Measurements from ENCODE around the gene CD200.

CD200 gene

GRCh38 chr3:112333002-112333380, at the start of gene CD200:
Gene CD200, plus strand, starts transcription at chr3:112333156. Its CDS starts 57 bp downstream, at chr3:112333213.
- DNase-seq (ENCODE audit: low read depth, low spot score): no peak

GRCh38 chr3:112289011-112289410, 43.9 kb upstream of the CD200 start:
- DNase-seq (ENCODE audit: low read depth, low spot score): no peak

- DNase-seq (ENCODE audit: low read depth, low spot score): peak; percentile 56
Observed at GRCh38 chr3:112293368-112294321, 39.3 kb upstream of the CD200 start, which contains the start of gene SLC9C1. Gene SLC9C1, minus strand, starts transcription at chr3:112294216. Its CDS starts 7,425 bp downstream, at chr3:112286791.

- DNase-seq (ENCODE audit: low read depth, low spot score): no peak
Observed at GRCh38 chr3:112297714-112298113, 35.2 kb upstream of the CD200 start.

GRCh38 chr3:112298781-112299180, 34.2 kb upstream of the CD200 start:
- DNase-seq (ENCODE audit: low read depth, low spot score): no peak

GRCh38 chr3:112302150-112302830, 30.7 kb upstream of the CD200 start:
- DNase-seq (ENCODE audit: low read depth, low spot score): no peak

- DNase-seq (ENCODE audit: low read depth, low spot score): no peak
Observed at GRCh38 chr3:112302881-112303763, 29.8 kb upstream of the CD200 start.

GRCh38 chr3:112303764-112304325, 29.1 kb upstream of the CD200 start:
- DNase-seq (ENCODE audit: low read depth, low spot score): no peak

- no peak for DNase-seq (ENCODE audit: low read depth, low spot score)
Observed at GRCh38 chr3:112304611-112305010, 28.3 kb upstream of the CD200 start.

GRCh38 chr3:112306825-112307224, 26.1 kb upstream of the CD200 start:
- no peak for DNase-seq (ENCODE audit: low read depth, low spot score)

- DNase-seq (ENCODE audit: low read depth, low spot score): no peak
Observed at GRCh38 chr3:112307557-112307956, 25.4 kb upstream of the CD200 start.

- no peak for DNase-seq (ENCODE audit: low read depth, low spot score)
Observed at GRCh38 chr3:112308151-112308911, 24.6 kb upstream of the CD200 start.

GRCh38 chr3:112314649-112315048, 18.3 kb upstream of the CD200 start:
- no peak for DNase-seq (ENCODE audit: low read depth, low spot score)

- DNase-seq (ENCODE audit: low read depth, low spot score): no peak
Observed at GRCh38 chr3:112315791-112316190, 17.2 kb upstream of the CD200 start.

- no peak for DNase-seq (ENCODE audit: low read depth, low spot score)
Observed at GRCh38 chr3:112319516-112320276, 13.3 kb upstream of the CD200 start.

- no peak for DNase-seq (ENCODE audit: low read depth, low spot score)
Observed at GRCh38 chr3:112320691-112321090, 12.3 kb upstream of the CD200 start.

- DNase-seq (ENCODE audit: low read depth, low spot score): no peak
Observed at GRCh38 chr3:112321867-112322652, 10.9 kb upstream of the CD200 start.

GRCh38 chr3:112327371-112327951, 5.5 kb upstream of the CD200 start:
- DNase-seq (ENCODE audit: low read depth, low spot score): no peak

GRCh38 chr3:112331851-112332250, 1.1 kb upstream of the CD200 start:
- no peak for DNase-seq (ENCODE audit: low read depth, low spot score)
